Hepatocyte (in vitro differentiated cells): ENCODE measurements around the gene EIF3A. TPM values are rescaled to one million over a fixed set of nuclear protein-coding genes. Genes with fewer than 3 reads are reported as not detected.
A peak's percentile ranks its signal among the peaks of the same experiment; 100 is the strongest.

Source experiments
- DNase-seq: peaks from one replicate; pipeline ENCODE4 v3.0.0-alpha.2; 2016; ENCODE audit warnings: low spot score
- H2AFZ ChIP-seq: fragments of 200-600 bp; sonication (generic); 2 replicates; pipeline ENCODE4 v1.6.0; 2016; ENCODE audit warnings: antibody characterized with exemption, mild to moderate bottlenecking
- H3K27ac ChIP-seq: fragments of 200-600 bp; sonication (generic); 2 replicates; pipeline ENCODE4 v1.5.1; 2016; ENCODE audit warnings: mild to moderate bottlenecking
- H3K27me3 ChIP-seq: fragments of 200-600 bp; sonication (generic); 2 replicates; pipeline ENCODE4 v1.6.1; 2016
- H3K36me3 ChIP-seq: fragments of 200-600 bp; sonication (generic); replicated peaks from 2 replicates; pipeline ENCODE4 v1.5.1; 2016; ENCODE audit warnings: low read depth; ENCODE audit not compliant: insufficient read depth
- H3K4me1 ChIP-seq: fragments of 200-600 bp; sonication (generic); 2 replicates; pipeline ENCODE4 v1.5.1; 2016; ENCODE audit warnings: mild to moderate bottlenecking, moderate library complexity; ENCODE audit not compliant: insufficient read depth
- H3K4me2 ChIP-seq: fragments of 200-600 bp; sonication (generic); 2 replicates; pipeline ENCODE4 v1.6.0; 2016
- H3K4me3 ChIP-seq: fragments of 200-600 bp; sonication (generic); 2 replicates; pipeline ENCODE4 v1.5.1; 2016; ENCODE audit warnings: mild to moderate bottlenecking
- H3K79me2 ChIP-seq: fragments of 200-600 bp; sonication (generic); 2 replicates; pipeline ENCODE4 v1.6.0; 2017; ENCODE audit warnings: mild to moderate bottlenecking
- H3K9me2 ChIP-seq: fragments of 200-600 bp; sonication (generic); replicated peaks from 2 replicates; pipeline ENCODE4 v1.6.0; 2017; ENCODE audit warnings: mild to moderate bottlenecking; ENCODE audit not compliant: insufficient read depth
- H3K9me3 ChIP-seq: fragments of 200-600 bp; sonication (generic); 2 replicates; pipeline ENCODE4 v1.5.1; 2016; ENCODE audit warnings: low read depth, mild to moderate bottlenecking
- H4K20me1 ChIP-seq: fragments of 200-600 bp; sonication (generic); 2 replicates; pipeline ENCODE4 v1.6.0; 2016; ENCODE audit warnings: mild to moderate bottlenecking; ENCODE audit not compliant: insufficient read depth, poor library complexity, severe bottlenecking
- EZH2 ChIP-seq: fragments of 200-600 bp; sonication (generic); IDR thresholded peaks from 2 replicates; pipeline ENCODE4 v1.6.1; 2016; ENCODE audit warnings: antibody characterized with exemption, mild to moderate bottlenecking, borderline replicate concordance
- EZH2phosphoT487 ChIP-seq: fragments of 200-600 bp; sonication (generic); IDR thresholded peaks from one replicate; pipeline ENCODE4 v1.6.1; 2018; ENCODE audit warnings: antibody characterized with exemption, mild to moderate bottlenecking, low read depth, moderate library complexity; ENCODE audit not compliant: unreplicated experiment, severe bottlenecking
- WGBS: methylation state at CpG from one replicate; pipeline ENCODE4 v1.1.6; 2016; ENCODE audit warnings: low lambda C conversion rate; ENCODE audit errors: missing lambda C conversion rate; 5-methylcytosine and 5-hydroxymethylcytosine counted together
- polyA plus RNA-seq: library from polyadenylated mRNA; unstranded; fragments of >200 nt; fragmentation: Nextera tagmentation; extraction: Ambion mirVana; gene quantifications from 2 replicates; pipeline ENCODE4 v1.2.1, GENCODE V29; 2016
- total RNA-seq: library from RNA; depleted of rRNA; stranded (reverse); fragments of >200 nt; gene quantifications from 2 replicates; pipeline ENCODE4 v1.2.3, GENCODE V29; 2014
- TF ChIP-seq, protein P1 (sequence below): fragments of 200-600 bp; sonication (generic); IDR thresholded peaks from 2 replicates; pipeline ENCODE4 v1.5.1; 2016; ENCODE audit warnings: antibody characterized with exemption, mild to moderate bottlenecking; ENCODE audit not compliant: poor library complexity

Gene EIF3A
- total and polyA plus RNA-seq, 2 experiments from 2014 or later = 56.6 to 93.7 TPM

DNA sequence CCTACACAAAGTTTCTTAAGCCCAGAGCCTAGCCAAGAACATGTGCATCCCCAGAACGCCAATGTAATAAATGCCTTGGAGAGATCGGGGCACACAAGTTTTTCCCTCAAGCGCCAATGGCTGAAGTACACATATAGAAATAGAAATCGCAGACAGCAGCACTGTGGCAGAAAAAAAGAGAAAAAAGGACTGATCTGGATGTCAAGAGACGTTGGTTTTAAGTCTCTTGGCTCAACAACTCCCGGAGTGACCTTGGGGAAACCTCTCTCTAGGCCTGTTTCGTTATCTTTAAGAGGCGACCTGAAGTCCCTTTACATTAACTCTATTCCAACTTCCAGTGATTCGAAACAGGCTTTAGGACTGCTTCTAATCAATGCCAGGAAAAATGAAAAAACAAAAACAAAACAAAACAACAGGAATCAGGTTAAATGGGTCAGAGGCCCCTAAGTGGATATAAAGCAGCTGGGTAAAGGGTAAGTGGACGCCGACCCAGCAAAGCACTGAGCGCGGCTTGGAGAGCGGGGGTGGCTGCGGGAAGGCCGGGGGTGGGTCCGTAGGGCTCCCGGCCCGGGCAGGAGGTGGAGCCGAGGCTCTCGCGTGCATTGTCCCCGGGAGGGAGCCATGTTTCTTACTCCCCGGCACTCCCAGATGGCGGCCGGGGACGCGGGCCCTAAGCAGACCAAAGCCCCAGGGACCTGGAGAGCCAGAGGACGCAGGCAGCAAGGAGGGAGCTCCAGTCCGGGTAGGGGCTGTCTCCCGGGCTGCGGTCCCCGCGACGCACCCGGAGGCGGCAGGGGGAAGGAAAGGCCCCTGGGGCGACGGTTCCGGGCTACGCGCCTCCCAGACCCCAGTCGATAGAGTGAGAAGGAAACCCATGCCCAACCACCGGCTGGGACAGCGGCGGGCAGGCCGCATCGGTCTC lies 757 bp downstream of the EIF3A start:
- TF ChIP-seq, protein P1, sequence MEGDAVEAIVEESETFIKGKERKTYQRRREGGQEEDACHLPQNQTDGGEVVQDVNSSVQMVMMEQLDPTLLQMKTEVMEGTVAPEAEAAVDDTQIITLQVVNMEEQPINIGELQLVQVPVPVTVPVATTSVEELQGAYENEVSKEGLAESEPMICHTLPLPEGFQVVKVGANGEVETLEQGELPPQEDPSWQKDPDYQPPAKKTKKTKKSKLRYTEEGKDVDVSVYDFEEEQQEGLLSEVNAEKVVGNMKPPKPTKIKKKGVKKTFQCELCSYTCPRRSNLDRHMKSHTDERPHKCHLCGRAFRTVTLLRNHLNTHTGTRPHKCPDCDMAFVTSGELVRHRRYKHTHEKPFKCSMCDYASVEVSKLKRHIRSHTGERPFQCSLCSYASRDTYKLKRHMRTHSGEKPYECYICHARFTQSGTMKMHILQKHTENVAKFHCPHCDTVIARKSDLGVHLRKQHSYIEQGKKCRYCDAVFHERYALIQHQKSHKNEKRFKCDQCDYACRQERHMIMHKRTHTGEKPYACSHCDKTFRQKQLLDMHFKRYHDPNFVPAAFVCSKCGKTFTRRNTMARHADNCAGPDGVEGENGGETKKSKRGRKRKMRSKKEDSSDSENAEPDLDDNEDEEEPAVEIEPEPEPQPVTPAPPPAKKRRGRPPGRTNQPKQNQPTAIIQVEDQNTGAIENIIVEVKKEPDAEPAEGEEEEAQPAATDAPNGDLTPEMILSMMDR = no peak
- TF ChIP-seq EZH2 = no peak
- TF ChIP-seq EZH2phosphoT487 = no peak
- Histone ChIP-seq H3K4me3 (peak overlapping the region; percentile 96), H3K36me3 (no peaks in the 10 kb centered on the region), H3K27ac (peak overlapping the region; percentile 99), H3K9me2 (no peaks in the 10 kb centered on the region), H3K9me3 (no peaks in the 10 kb centered on the region), H3K79me2 (peaks cover 60% of the 10 kb centered on the region), H3K4me1 (peaks cover 12% of the 10 kb centered on the region), H3K27me3 (no peaks in the 10 kb centered on the region), H2AFZ (peak overlapping the region; percentile 63), H4K20me1 (peaks cover 51% of the 10 kb centered on the region), H3K4me2 (peak overlapping the region; percentile 87)
- DNase-seq = peak; percentile 91
- WGBS = under 1% methylated on average over 38 of the region's 48 CpGs

DNA sequence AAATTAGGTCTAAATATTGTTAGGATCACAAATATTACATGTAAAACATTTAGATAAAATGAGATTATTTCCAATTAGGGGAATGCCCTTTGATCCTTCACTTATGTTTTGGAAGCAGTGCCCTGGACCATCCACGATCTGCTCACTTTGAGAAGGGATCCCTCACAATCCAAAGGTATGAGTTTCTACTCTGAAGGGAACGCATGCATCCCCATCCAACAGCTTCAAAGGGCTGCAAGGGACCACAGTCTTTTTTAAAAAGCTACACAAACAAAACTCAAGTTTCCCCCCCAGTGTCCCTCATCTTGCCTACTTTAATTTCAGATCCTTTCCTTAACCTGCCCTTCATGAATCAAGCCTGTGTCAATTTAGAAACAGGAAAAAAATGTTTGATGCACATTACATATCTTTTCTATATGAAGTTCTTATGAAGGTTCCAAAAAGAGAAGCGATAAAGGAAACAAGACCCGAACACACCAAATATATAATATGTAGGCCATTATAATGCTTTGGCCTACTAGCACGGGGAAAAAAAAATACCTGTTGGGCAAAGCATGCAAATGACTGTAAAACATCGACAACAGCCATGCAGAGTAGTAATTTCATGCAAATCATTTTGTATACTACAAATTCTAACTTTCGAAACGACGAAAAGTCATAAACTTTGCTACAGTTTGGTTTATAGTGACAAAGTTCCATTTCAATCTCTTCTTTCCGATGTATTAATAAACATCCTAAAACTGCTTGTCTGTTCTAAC lies 2.0 kb downstream of the EIF3A start:
- TF ChIP-seq EZH2phosphoT487 (no peak), EZH2 (no peak)
- TF ChIP-seq, protein P1 = no peak
- 40% methylated on average over 10 of the region's 10 CpGs for WGBS
- Histone ChIP-seq H3K4me1 (peaks cover 12% of the 10 kb centered on the region), H3K9me3 (no peaks in the 10 kb centered on the region), H2AFZ (no peak overlapping the region), H3K27ac (peak overlapping the region; percentile 99), H3K36me3 (no peaks in the 10 kb centered on the region), H3K9me2 (no peaks in the 10 kb centered on the region), H3K4me2 (peak overlapping the region; percentile 87), H3K4me3 (peak overlapping the region; percentile 96), H3K27me3 (no peaks in the 10 kb centered on the region), H3K79me2 (peaks cover 72% of the 10 kb centered on the region), H4K20me1 (peaks cover 62% of the 10 kb centered on the region)
- no peak for DNase-seq

DNA sequence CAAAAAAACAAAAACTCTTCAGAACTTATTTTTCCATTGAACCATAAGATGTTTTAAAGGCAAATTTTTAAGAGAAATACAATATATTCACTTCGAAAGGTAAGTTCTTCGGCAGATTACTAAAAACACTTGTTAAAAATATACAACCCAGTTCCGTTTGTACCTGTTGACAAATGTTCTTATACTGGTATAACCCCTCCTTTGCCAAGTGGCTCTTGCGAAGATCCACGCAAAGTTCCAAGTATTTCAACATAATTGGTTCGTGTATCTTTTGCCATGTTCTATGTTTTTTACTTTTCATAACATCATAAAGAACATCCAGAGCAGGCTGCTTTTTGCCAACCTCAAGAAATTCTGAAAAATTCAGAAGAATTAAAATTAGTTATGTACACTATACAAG lies 7.0 kb downstream of the EIF3A start:
- TF ChIP-seq EZH2 = no peak
- TF ChIP-seq, protein P1 = no peak
- no peak for TF ChIP-seq EZH2phosphoT487
- Histone ChIP-seq H3K36me3 (peaks cover 7% of the 10 kb centered on the region), H3K27ac (no peak overlapping the region), H3K79me2 (peaks cover 100% of the 10 kb centered on the region), H3K4me1 (peaks cover 11% of the 10 kb centered on the region), H3K27me3 (no peaks in the 10 kb centered on the region), H3K4me3 (no peak overlapping the region), H4K20me1 (peaks cover 69% of the 10 kb centered on the region), H3K9me2 (no peaks in the 10 kb centered on the region), H2AFZ (no peak overlapping the region), H3K9me3 (no peaks in the 10 kb centered on the region), H3K4me2 (no peak overlapping the region)
- 93% methylated on average over 6 of the region's 6 CpGs for WGBS
- no peak for DNase-seq
